GM12891 (cell line): ENCODE measurements around the gene NDEL1.
A peak's percentile ranks its signal among the peaks of the same experiment; 100 is the strongest.

Experiments
- PAX5 ChIP-seq: IDR thresholded peaks from 2 replicates; pipeline ENCODE4 v1.6.1; 2011; ENCODE audit warnings: low read length, moderate library complexity, mild to moderate bottlenecking; ENCODE audit not compliant: insufficient read depth, severe bottlenecking
- POLR2A ChIP-seq: IDR thresholded peaks from 2 replicates; pipeline ENCODE4 v1.6.1; 2011; ENCODE audit warnings: low read depth, low read length, control low read depth
- POLR2AphosphoS5 ChIP-seq: IDR thresholded peaks from 2 replicates; pipeline ENCODE4 v1.6.1; 2011; ENCODE audit warnings: low read depth, low read length, control low read depth
- SPI1 ChIP-seq: IDR thresholded peaks from 2 replicates; pipeline ENCODE4 v1.6.1; 2011; ENCODE audit warnings: low read depth, low read length, control low read depth
- TAF1 ChIP-seq: IDR thresholded peaks from 2 replicates; pipeline ENCODE4 v1.6.1; 2011; ENCODE audit warnings: low read depth, low read length, control low read depth

GRCh38 chr17:8476741-8477140 is 41.1 kb downstream of the NDEL1 start:
- no peak for TF ChIP-seq POLR2A
- 0 out of 2 replicates have a peak, but pooled peaks have one; percentile 24 for TF ChIP-seq POLR2AphosphoS5
- no peak for TF ChIP-seq TAF1
- TF ChIP-seq PAX5 = no peak
- TF ChIP-seq SPI1 = no peak
